Spleen (tissue), 11 donors: ENCODE results near the gene TRAF3IP3. TPM values are rescaled to one million over a fixed set of nuclear protein-coding genes. Genes with fewer than 3 reads are reported as not detected.
A peak's percentile ranks its signal among the peaks of the same experiment; 100 is the strongest.

ENCODE experiments used
- DNase-seq: peaks from one replicate; pipeline ENCODE4 v3.0.0-alpha.2; 2020
- H3K27ac ChIP-seq, 8 donors: fragments of 200-600 bp; sonication (generic) in 7 of 8; 1 replicate in 4 of 8; 2 replicates in 4 of 8; pipeline versions ENCODE4 v1.5.0 to v1.8.0; 2016 to 2021; ENCODE audit warnings: inconsistent platforms in 4 of 8, mild to moderate bottlenecking in 4 of 8, moderate library complexity in 1 of 8
- H3K27me3 ChIP-seq, 7 donors: fragments of 200-600 bp; sonication (generic) in 6 of 7; replicated peaks in 1 of 7; 1 replicate in 4 of 7; 2 replicates in 3 of 7; pipeline versions ENCODE4 v1.5.0 to v1.8.0; 2016 to 2021; ENCODE audit warnings: inconsistent platforms in 3 of 7, mild to moderate bottlenecking in 1 of 7
- H3K36me3 ChIP-seq, 6 donors: fragments of 200-600 bp; sonication (generic) in 5 of 6; 1 replicate in 4 of 6; 2 replicates in 2 of 6; pipeline versions ENCODE4 v1.5.0 to v1.8.0; 2016 to 2021; ENCODE audit warnings: inconsistent platforms in 2 of 6
- H3K4me1 ChIP-seq, 6 donors: fragments of 200-600 bp; sonication (generic) in 5 of 6; 1 replicate in 3 of 6; 2 replicates in 3 of 6; pipeline versions ENCODE4 v1.5.0 to v1.8.0; 2016 to 2021; ENCODE audit warnings: inconsistent platforms in 3 of 6
- H3K4me3 ChIP-seq, 8 donors: fragments of 200-600 bp; sonication (generic) in 7 of 8; 1 replicate in 4 of 8; 2 replicates in 4 of 8; pipeline versions ENCODE4 v1.5.0 to v1.8.0; 2016 to 2021; ENCODE audit warnings: inconsistent platforms in 4 of 8, mild to moderate bottlenecking in 4 of 8, moderate library complexity in 2 of 8
- H3K9me3 ChIP-seq, 8 donors: fragments of 200-600 bp; sonication (generic) in 7 of 8; 1 replicate in 4 of 8; 2 replicates in 4 of 8; pipeline versions ENCODE4 v1.5.0 to v1.8.0; 2016 to 2021; ENCODE audit warnings: inconsistent platforms in 4 of 8
- POLR2A ChIP-seq, 3 donors: fragments of 450-650 bp; IDR thresholded peaks; one replicate each; pipeline ENCODE4 v1.5.1; 2017; ENCODE audit warnings: antibody characterized with exemption in 3 of 3, mild to moderate bottlenecking in 1 of 3
- POLR2AphosphoS5 ChIP-seq, 3 donors: sonication (generic); formaldehyde crosslinking; IDR thresholded peaks; one replicate each; pipeline ENCODE4 v1.5.1; 2017; ENCODE audit warnings: antibody characterized with exemption in 3 of 3
- WGBS, 5 donors: extraction: QIAGEN DNeasy Blood & Tissue Kit in 3 of 5; methylation state at CpG; one replicate each; pipeline versions ENCODE4 v1.1.5 to v1.1.7; 2013 to 2018; 5-methylcytosine and 5-hydroxymethylcytosine counted together
- intact Hi-C: fragments of 100-400 bp; cut with DNase I; formaldehyde crosslinking; loops from one replicate; pipeline ENCODE4 v1.15.0; 2023; ENCODE audit warnings: low total_unique reads
- polyA plus RNA-seq, 3 donors: library from polyadenylated mRNA; stranded (reverse); fragments of 200-250 nt; gene quantifications; one replicate each; pipeline ENCODE4 v1.2.1, GENCODE V29; 2013
- total RNA-seq, 7 donors: library from RNA; depleted of rRNA in 3 of 7; stranded (reverse); fragments of >200 nt in 3 of 7; fragmentation: NEBNext Ultra II Directional in 4 of 7; extraction: Animal tissue kit (Norgen Biotek cat#: 25700) in 4 of 7; gene quantifications; one replicate each; pipeline versions ENCODE4 v1.1.0 to v1.2.1, GENCODE V29; 2016 to 2021
- TF ChIP-seq, protein P1 (sequence below), 11 experiments: fragments of 200-600 bp in 7 of 11; fragments of 450-650 bp in 4 of 11; sonication (generic) in 4 of 11; IDR thresholded peaks in 8 of 11; conservative IDR thresholded peaks in 3 of 11; 1 replicate in 7 of 11; 2 replicates in 4 of 11; pipeline versions ENCODE4 v1.4.0 to v1.8.0; 2016 to 2021; ENCODE audit warnings: antibody characterized with exemption in 11 of 11, inconsistent platforms in 4 of 11, mild to moderate bottlenecking in 1 of 11
- donor health status: healthy with polysubstance abuse.
- donor health status: DM: no; HTN: no; CAD: no; lungs with moderate emphysema.
- donor health status: DM: no; HTN: no; CAD: no.
- donor health status: Bipolar disorder and iron deficiency.
- donor health status: healthy.
- donor health status: DM: no; HTN: no; CAD: no.
- donor health status: DM: yes; HTN: yes; CAD: no.

TRAF3IP3 gene
- total and polyA plus RNA-seq, 10 donors, result 95.4 to 189 (median 108) TPM

DNA sequence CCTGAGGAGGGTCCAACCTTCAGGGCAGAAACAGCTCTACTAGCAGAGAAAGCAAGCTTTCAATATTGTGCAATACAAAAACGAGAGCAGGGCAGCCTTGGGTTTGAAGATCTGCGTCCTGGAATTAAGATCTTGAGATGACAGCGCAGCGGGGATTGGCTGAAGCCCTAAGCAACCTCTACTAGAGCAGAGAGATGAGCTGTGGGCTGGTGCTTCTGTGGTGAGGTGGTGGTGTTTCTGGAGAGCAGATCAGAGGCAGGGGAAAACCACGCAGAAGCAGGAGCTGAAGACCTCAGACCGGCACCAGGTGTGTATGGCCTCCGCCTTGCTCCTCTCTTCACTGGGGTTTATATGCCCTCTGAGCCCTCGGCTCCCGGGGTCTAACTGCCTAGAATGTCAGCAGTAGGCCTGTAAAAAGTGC lies 12.5 kb downstream of the TRAF3IP3 start:
- DNase-seq, result peak; percentile 92
- Histone ChIP-seq H3K27me3 (no peaks in the 10 kb centered on the region), H3K27ac (peak overlapping the region; percentile 85 to 94 (median 87)), H3K4me3 (peak overlapping the region; percentile 37 to 74 (median 50)), H3K9me3 (no peaks in the 10 kb centered on the region), H3K4me1 (peaks cover 11 to 98% (median 71%) of the 10 kb centered on the region in 6 donors), H3K36me3 (peaks cover 0 to 56% (median 19%) of the 10 kb centered on the region in 6 donors)
- TF ChIP-seq POLR2AphosphoS5 (IDR thresholded peaks at IDR 0.05), result peak in 2 of 3 donors; percentile 83 to 87
- TF ChIP-seq POLR2A (IDR thresholded peaks at IDR 0.05), result peak in 1 of 3 donors; percentile 7
- TF ChIP-seq, protein P1, sequence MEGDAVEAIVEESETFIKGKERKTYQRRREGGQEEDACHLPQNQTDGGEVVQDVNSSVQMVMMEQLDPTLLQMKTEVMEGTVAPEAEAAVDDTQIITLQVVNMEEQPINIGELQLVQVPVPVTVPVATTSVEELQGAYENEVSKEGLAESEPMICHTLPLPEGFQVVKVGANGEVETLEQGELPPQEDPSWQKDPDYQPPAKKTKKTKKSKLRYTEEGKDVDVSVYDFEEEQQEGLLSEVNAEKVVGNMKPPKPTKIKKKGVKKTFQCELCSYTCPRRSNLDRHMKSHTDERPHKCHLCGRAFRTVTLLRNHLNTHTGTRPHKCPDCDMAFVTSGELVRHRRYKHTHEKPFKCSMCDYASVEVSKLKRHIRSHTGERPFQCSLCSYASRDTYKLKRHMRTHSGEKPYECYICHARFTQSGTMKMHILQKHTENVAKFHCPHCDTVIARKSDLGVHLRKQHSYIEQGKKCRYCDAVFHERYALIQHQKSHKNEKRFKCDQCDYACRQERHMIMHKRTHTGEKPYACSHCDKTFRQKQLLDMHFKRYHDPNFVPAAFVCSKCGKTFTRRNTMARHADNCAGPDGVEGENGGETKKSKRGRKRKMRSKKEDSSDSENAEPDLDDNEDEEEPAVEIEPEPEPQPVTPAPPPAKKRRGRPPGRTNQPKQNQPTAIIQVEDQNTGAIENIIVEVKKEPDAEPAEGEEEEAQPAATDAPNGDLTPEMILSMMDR (IDR thresholded peaks at IDR 0.05 in 8 of 11, conservative IDR thresholded peaks at IDR 0.05 in 3 of 11), result no peak
- intact Hi-C loops, result no loop called here
- 20 to 32% (median 28%) methylated on average over 9 of the region's 9 CpGs for WGBS, 5 donors

DNA sequence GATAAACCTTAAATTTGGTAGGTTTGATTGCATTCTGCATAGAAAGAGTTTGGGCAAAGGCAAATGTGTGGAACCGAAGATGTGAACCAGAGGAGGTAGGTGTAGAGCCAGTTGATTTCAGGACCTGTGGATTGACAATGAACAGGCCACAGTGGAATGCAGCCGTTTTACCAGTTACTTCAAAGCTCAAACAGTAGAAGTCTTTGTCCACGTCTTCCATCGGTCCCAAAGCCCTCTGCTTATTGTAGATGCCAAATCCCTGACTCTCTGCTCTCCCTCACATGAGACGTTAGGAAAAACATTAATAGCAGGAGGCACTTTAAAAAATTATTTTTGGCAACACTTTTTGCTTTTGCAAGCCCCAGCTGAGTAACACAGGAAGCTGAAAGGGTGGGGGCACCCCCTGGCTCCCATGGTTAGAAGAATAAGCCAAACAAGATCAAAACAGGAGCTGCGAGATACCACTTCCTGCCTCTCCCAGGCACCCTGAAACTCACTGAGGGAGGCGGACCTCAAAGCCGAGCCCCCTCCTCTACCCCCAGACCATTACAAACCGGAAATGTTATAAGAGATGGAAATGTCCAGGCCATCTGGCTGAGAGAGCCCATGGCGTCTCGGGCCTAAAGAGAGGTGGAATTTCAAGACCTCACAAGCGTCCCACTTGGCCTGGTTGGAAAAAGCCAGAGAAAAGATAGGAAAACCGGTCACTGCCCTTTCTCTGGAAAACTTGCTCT lies 13.5 kb downstream of the TRAF3IP3 start:
- Histone ChIP-seq H3K9me3 (no peaks in the 10 kb centered on the region), H3K27ac (peak overlapping the region; percentile 85 to 94 (median 87)), H3K4me3 (peak overlapping the region; percentile 37 to 74 (median 50)), H3K27me3 (no peaks in the 10 kb centered on the region), H3K4me1 (peaks cover 21 to 98% (median 80%) of the 10 kb centered on the region in 6 donors), H3K36me3 (peaks cover 0 to 55% (median 10%) of the 10 kb centered on the region in 6 donors)
- TF ChIP-seq POLR2AphosphoS5 (IDR thresholded peaks at IDR 0.05) (peak in 2 of 3 donors; percentile 57 to 78), POLR2A (IDR thresholded peaks at IDR 0.05) (no peak)
- TF ChIP-seq, protein P1 (IDR thresholded peaks at IDR 0.05 in 8 of 11, conservative IDR thresholded peaks at IDR 0.05 in 3 of 11), result no peak
- intact Hi-C loops, result no loop called here
- 2 to 9% (median 3%) methylated on average over 13 of the region's 13 CpGs for WGBS, 5 donors
- peak; percentile 92 for DNase-seq

DNA sequence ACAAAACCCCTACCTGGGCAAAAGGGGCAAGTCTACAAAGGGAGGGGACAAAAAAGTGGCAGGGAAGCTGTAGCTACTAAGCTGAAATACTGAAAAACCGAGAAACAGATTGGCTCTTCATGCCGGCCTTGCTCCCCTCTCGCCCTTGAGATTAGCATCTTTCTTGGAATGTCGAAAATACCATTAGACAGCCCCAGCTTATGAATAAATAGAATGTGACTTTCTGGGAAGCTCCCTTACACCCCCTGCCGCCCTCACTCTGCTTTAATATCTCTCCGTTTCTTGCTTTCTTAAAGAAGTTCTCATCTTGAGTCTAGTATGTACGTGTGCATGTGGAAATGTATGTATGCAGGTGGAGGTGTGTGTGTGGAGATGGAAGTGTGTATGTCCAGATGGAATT lies 14.1 kb downstream of the TRAF3IP3 start:
- peak overlapping the region; percentile 85 to 94 (median 87) for H3K27ac ChIP-seq
- TF ChIP-seq POLR2A (IDR thresholded peaks at IDR 0.05) (no peak), POLR2AphosphoS5 (IDR thresholded peaks at IDR 0.05) (no peak)
- TF ChIP-seq, protein P1 (IDR thresholded peaks at IDR 0.05 in 8 of 11, conservative IDR thresholded peaks at IDR 0.05 in 3 of 11), result no peak
- peaks cover 23 to 99% (median 87%) of the 10 kb centered on the region in 6 donors for H3K4me1 ChIP-seq

More for the DNA sequence above, 14.1 kb downstream of the TRAF3IP3 start:
- Histone ChIP-seq H3K9me3 (no peaks in the 10 kb centered on the region), H3K27me3 (no peaks in the 10 kb centered on the region), H3K4me3 (peak overlapping the region; percentile 37 to 74 (median 50)), H3K36me3 (peaks cover 0 to 55% (median 12%) of the 10 kb centered on the region in 6 donors)
- 15 to 35% (median 23%) methylated on average over 7 of the region's 7 CpGs for WGBS, 5 donors
- DNase-seq, result no peak
- intact Hi-C loops, result no loop called here
